GM12892 (cell line): Measurements from ENCODE around the gene C19orf12.
A peak's percentile ranks its signal among the peaks of the same experiment; 100 is the strongest.

Experiments
- POLR2A ChIP-seq: IDR thresholded peaks from 2 replicates; pipeline ENCODE4 v1.6.1; 2011; ENCODE audit warnings: low read depth, low read length, control low read depth
- POLR2AphosphoS5 ChIP-seq: IDR thresholded peaks from 2 replicates; pipeline ENCODE4 v1.6.1; 2011; ENCODE audit warnings: low read depth, low read length, control low read depth
- TAF1 ChIP-seq: IDR thresholded peaks from 2 replicates; pipeline ENCODE4 v1.6.1; 2011; ENCODE audit warnings: low read depth, mild to moderate bottlenecking, control low read depth, low read length, borderline replicate concordance

- TF ChIP-seq POLR2A (peak; percentile 50; the same call in 1 of the 2 replicates), POLR2AphosphoS5 (peak; percentile 57; the same call in 1 of the 2 replicates), TAF1 (peak; percentile 30; the same call in 1 of the 2 replicates)
Observed at GRCh38 chr19:29672933-29673336, 42.1 kb downstream of the C19orf12 start.
